ENCODE data around the gene ADCY7.
A peak's percentile ranks its signal among the peaks of the same experiment; 100 is the strongest.

The ADCY7 gene

GRCh38 chr16:50298075-50298460, 31.7 kb downstream of the ADCY7 start:
- TF ChIP-seq, protein P1, sequence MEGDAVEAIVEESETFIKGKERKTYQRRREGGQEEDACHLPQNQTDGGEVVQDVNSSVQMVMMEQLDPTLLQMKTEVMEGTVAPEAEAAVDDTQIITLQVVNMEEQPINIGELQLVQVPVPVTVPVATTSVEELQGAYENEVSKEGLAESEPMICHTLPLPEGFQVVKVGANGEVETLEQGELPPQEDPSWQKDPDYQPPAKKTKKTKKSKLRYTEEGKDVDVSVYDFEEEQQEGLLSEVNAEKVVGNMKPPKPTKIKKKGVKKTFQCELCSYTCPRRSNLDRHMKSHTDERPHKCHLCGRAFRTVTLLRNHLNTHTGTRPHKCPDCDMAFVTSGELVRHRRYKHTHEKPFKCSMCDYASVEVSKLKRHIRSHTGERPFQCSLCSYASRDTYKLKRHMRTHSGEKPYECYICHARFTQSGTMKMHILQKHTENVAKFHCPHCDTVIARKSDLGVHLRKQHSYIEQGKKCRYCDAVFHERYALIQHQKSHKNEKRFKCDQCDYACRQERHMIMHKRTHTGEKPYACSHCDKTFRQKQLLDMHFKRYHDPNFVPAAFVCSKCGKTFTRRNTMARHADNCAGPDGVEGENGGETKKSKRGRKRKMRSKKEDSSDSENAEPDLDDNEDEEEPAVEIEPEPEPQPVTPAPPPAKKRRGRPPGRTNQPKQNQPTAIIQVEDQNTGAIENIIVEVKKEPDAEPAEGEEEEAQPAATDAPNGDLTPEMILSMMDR (IDR thresholded peaks at IDR 0.05; ENCODE audit: insufficient read depth, low read depth, low read length, missing control alignments): no peak
- no peak for DNase-seq (ENCODE audit: low read depth)
- no peak overlapping the region for H3K4me3 ChIP-seq (ENCODE audit: low read length)

DNA sequence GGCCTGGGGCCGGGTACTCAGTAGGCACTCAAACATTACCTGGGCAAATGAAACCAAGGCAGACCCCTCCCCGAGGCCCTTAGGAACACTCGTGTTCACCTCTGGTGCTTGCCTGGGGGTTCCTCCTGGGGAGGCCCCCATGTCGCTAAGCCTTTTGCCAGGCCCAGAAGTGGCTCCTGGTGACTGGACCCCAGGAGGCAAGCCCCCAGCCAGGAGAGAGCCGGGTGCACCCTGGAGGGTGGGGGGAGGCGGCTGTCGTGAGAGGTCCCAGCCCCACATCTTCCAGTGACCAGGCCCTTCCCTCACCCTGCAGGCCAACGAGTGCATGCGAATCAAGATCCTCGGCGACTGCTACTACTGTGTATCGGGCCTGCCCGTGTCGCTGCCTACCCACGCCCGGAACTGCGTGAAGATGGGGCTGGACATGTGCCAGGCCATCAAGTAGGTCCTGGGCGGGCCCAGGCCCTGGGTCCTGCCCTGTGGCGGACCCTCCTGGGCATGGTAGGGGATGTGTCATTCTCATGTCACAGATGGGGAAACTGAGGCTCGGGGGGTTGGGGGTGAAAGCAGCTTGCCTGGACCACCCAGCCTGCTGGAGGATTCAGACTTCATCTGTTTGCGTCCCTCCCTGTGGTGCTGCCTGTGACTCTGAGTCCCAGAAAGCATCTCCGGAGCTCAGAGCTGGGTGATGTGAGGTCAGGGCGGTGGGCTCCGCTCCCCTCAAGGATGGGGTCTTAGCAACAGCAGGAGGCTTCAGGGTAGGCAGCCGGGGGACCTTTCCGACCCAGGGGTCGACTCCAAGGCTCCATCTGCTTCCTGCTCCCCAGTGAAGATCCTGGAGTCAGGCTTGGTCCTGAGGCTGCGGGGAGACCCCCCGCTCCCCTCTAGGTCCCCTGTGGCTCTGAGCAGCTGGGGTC, 32.5 kb downstream of the ADCY7 start:
- TF ChIP-seq, protein P1 (IDR thresholded peaks at IDR 0.05; ENCODE audit: insufficient read depth, low read depth, low read length, missing control alignments): no peak
- H3K4me3 ChIP-seq (ENCODE audit: low read length): no peak overlapping the region

GRCh38 chr16:50299508-50300105, 33.3 kb downstream of the ADCY7 start:
- no peak overlapping the region for H3K4me3 ChIP-seq (ENCODE audit: low read length)
- no peak for DNase-seq (ENCODE audit: low read depth)
- TF ChIP-seq, protein P1 (IDR thresholded peaks at IDR 0.05; ENCODE audit: insufficient read depth, low read depth, low read length, missing control alignments): no peak

More for the DNA sequence above, 32.5 kb downstream of the ADCY7 start:
- DNase-seq (ENCODE audit: low read depth): no peak

- DNase-seq (ENCODE audit: low read depth): no peak
- H3K4me3 ChIP-seq (ENCODE audit: low read length): no peak overlapping the region
- TF ChIP-seq, protein P1 (IDR thresholded peaks at IDR 0.05; ENCODE audit: insufficient read depth, low read depth, low read length, missing control alignments): no peak
Observed at GRCh38 chr16:50300942-50301625, 34.7 kb downstream of the ADCY7 start.

- TF ChIP-seq, protein P1 (IDR thresholded peaks at IDR 0.05; ENCODE audit: insufficient read depth, low read depth, low read length, missing control alignments): no peak
- peak; percentile 67 for DNase-seq (ENCODE audit: low read depth)
- H3K4me3 ChIP-seq (ENCODE audit: low read length): no peak overlapping the region
Observed at GRCh38 chr16:50301626-50302471, 35.5 kb downstream of the ADCY7 start.

DNA sequence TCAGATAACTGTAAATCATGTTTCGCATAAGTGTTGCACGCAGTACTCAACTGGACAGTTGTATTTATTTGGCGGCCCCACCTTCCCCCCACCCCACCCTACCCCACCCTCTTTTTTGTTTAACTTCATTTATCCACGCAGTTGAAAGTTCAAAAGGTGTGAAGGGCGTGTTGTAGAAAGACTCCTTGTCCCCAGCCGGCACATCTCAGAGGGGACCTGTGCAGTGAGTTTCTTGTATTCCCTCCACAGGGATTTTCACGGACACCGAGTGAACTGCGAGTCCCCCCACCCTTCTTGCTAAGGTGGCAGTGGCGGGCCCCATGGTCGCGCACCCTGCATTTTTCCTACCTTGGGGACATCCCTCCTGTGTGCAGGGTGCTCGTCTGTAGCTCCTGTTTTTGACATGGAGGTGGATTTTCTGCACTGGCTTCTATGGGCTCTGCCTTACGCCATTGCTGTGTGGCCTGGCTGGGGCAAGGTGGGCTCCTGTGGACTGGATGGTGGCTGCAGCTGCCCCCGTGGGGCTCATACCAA, 36.2 kb downstream of the ADCY7 start:
- DNase-seq (ENCODE audit: low read depth): no peak
- H3K4me3 ChIP-seq (ENCODE audit: low read length): no peak overlapping the region
- TF ChIP-seq, protein P1 (IDR thresholded peaks at IDR 0.05; ENCODE audit: insufficient read depth, low read depth, low read length, missing control alignments): no peak

Measured in epithelial cell of esophagus (primary cell).